ENCODE data around the gene MEIS2. TPM values are rescaled to one million over a fixed set of nuclear protein-coding genes. Genes with fewer than 3 reads are reported as not detected.
A peak's percentile ranks its signal among the peaks of the same experiment; 100 is the strongest.

The MEIS2 gene
- total and polyA plus RNA-seq, 4 donors = 40.1 to 119 (median 72.0) TPM

GRCh38 chr15:37070686-37071085, 29.7 kb downstream of the MEIS2 start:
- Histone ChIP-seq H3K27ac (ENCODE audit: low read depth, low read length) (no peak overlapping the region), H3K4me3 (ENCODE audit: low read depth, low read length) (no peak overlapping the region), H3K4me1 (ENCODE audit: control insufficient read depth, insufficient read depth, low read length) (no peaks in the 10 kb centered on the region), H3K9me3 (ENCODE audit: control insufficient read depth, insufficient read depth, low read length) (no peaks in the 10 kb centered on the region), H3K27me3 (ENCODE audit: control insufficient read depth, insufficient read depth, low read length) (no peaks in the 10 kb centered on the region), H3K36me3 (ENCODE audit: control insufficient read depth, insufficient read depth, low read length) (peaks cover 4% of the 10 kb centered on the region)
- WGBS (ENCODE audit: insufficient coverage) = no CpG with 5 or more reads among the region's 2 CpGs
- DNase-seq (ENCODE audit: low read depth in 4 of 6, low spot score in 6 of 6) = peak in 1 of 6 donors; percentile 16

GRCh38 chr15:37061996-37062395, 38.4 kb downstream of the MEIS2 start:
- no peak for DNase-seq (ENCODE audit: low read depth in 4 of 6, low spot score in 6 of 6)
- no peaks in the 10 kb centered on the region for H3K9me3 ChIP-seq (ENCODE audit: control insufficient read depth, insufficient read depth, low read length)
- peaks cover 6% of the 10 kb centered on the region for H3K27me3 ChIP-seq (ENCODE audit: control insufficient read depth, insufficient read depth, low read length)
- H3K36me3 ChIP-seq (ENCODE audit: control insufficient read depth, insufficient read depth, low read length) = peaks cover 4% of the 10 kb centered on the region
- no peak overlapping the region for H3K4me3 ChIP-seq (ENCODE audit: low read depth, low read length)
- H3K4me1 ChIP-seq (ENCODE audit: control insufficient read depth, insufficient read depth, low read length) = peaks cover 5% of the 10 kb centered on the region
- no peak overlapping the region for H3K27ac ChIP-seq (ENCODE audit: low read depth, low read length)
- WGBS (ENCODE audit: insufficient coverage) = 100% methylated on average over 1 of the region's 1 CpG

GRCh38 chr15:37059086-37059485, 41.3 kb downstream of the MEIS2 start:
- Histone ChIP-seq H3K9me3 (ENCODE audit: control insufficient read depth, insufficient read depth, low read length) (no peaks in the 10 kb centered on the region), H3K27ac (ENCODE audit: low read depth, low read length) (no peak overlapping the region), H3K4me1 (ENCODE audit: control insufficient read depth, insufficient read depth, low read length) (peaks cover 11% of the 10 kb centered on the region), H3K36me3 (ENCODE audit: control insufficient read depth, insufficient read depth, low read length) (no peaks in the 10 kb centered on the region), H3K27me3 (ENCODE audit: control insufficient read depth, insufficient read depth, low read length) (peaks cover 14% of the 10 kb centered on the region), H3K4me3 (ENCODE audit: low read depth, low read length) (no peak overlapping the region)
- DNase-seq (ENCODE audit: low read depth in 4 of 6, low spot score in 6 of 6) = no peak
- WGBS (ENCODE audit: insufficient coverage) = no CpG with 5 or more reads among the region's 2 CpGs

GRCh38 chr15:37058316-37058985, 41.9 kb downstream of the MEIS2 start:
- no peak overlapping the region for H3K4me3 ChIP-seq (ENCODE audit: low read depth, low read length)
- H3K9me3 ChIP-seq (ENCODE audit: control insufficient read depth, insufficient read depth, low read length) = no peaks in the 10 kb centered on the region
- 48% methylated on average over 5 of the region's 6 CpGs for WGBS (ENCODE audit: insufficient coverage)
- H3K36me3 ChIP-seq (ENCODE audit: control insufficient read depth, insufficient read depth, low read length) = no peaks in the 10 kb centered on the region
- no peak for DNase-seq (ENCODE audit: low read depth in 4 of 6, low spot score in 6 of 6)
- peaks cover 14% of the 10 kb centered on the region for H3K27me3 ChIP-seq (ENCODE audit: control insufficient read depth, insufficient read depth, low read length)
- H3K27ac ChIP-seq (ENCODE audit: low read depth, low read length) = peak overlapping the region; percentile 59
- H3K4me1 ChIP-seq (ENCODE audit: control insufficient read depth, insufficient read depth, low read length) = peaks cover 11% of the 10 kb centered on the region

GRCh38 chr15:37057831-37058230, 42.5 kb downstream of the MEIS2 start:
- Histone ChIP-seq H3K4me1 (ENCODE audit: control insufficient read depth, insufficient read depth, low read length) (peaks cover 11% of the 10 kb centered on the region), H3K27ac (ENCODE audit: low read depth, low read length) (peak overlapping the region; percentile 59), H3K36me3 (ENCODE audit: control insufficient read depth, insufficient read depth, low read length) (no peaks in the 10 kb centered on the region), H3K27me3 (ENCODE audit: control insufficient read depth, insufficient read depth, low read length) (peaks cover 14% of the 10 kb centered on the region), H3K9me3 (ENCODE audit: control insufficient read depth, insufficient read depth, low read length) (no peaks in the 10 kb centered on the region), H3K4me3 (ENCODE audit: low read depth, low read length) (no peak overlapping the region)
- WGBS (ENCODE audit: insufficient coverage) = 34% methylated on average over 3 of the region's 9 CpGs
- DNase-seq (ENCODE audit: low read depth in 4 of 6, low spot score in 6 of 6) = peak in 1 of 6 donors; percentile 59

GRCh38 chr15:37057256-37057655, 43.1 kb downstream of the MEIS2 start:
- no peak overlapping the region for H3K4me3 ChIP-seq (ENCODE audit: low read depth, low read length)
- peaks cover 14% of the 10 kb centered on the region for H3K27me3 ChIP-seq (ENCODE audit: control insufficient read depth, insufficient read depth, low read length)
- H3K4me1 ChIP-seq (ENCODE audit: control insufficient read depth, insufficient read depth, low read length) = peaks cover 11% of the 10 kb centered on the region
- no peaks in the 10 kb centered on the region for H3K9me3 ChIP-seq (ENCODE audit: control insufficient read depth, insufficient read depth, low read length)
- H3K36me3 ChIP-seq (ENCODE audit: control insufficient read depth, insufficient read depth, low read length) = no peaks in the 10 kb centered on the region
- peak in 2 of 6 donors; percentile 62 to 75 for DNase-seq (ENCODE audit: low read depth in 4 of 6, low spot score in 6 of 6)
- WGBS (ENCODE audit: insufficient coverage) = 30% methylated on average over 2 of the region's 7 CpGs
- peak overlapping the region; percentile 59 for H3K27ac ChIP-seq (ENCODE audit: low read depth, low read length)

- H3K36me3 ChIP-seq (ENCODE audit: control insufficient read depth, insufficient read depth, low read length) = no peaks in the 10 kb centered on the region
- no peaks in the 10 kb centered on the region for H3K9me3 ChIP-seq (ENCODE audit: control insufficient read depth, insufficient read depth, low read length)
- DNase-seq (ENCODE audit: low read depth in 4 of 6, low spot score in 6 of 6) = peak in 2 of 6 donors; percentile 76 to 83
- no peak overlapping the region for H3K4me3 ChIP-seq (ENCODE audit: low read depth, low read length)
- H3K27ac ChIP-seq (ENCODE audit: low read depth, low read length) = peak overlapping the region; percentile 59
- peaks cover 14% of the 10 kb centered on the region for H3K27me3 ChIP-seq (ENCODE audit: control insufficient read depth, insufficient read depth, low read length)
- peaks cover 11% of the 10 kb centered on the region for H3K4me1 ChIP-seq (ENCODE audit: control insufficient read depth, insufficient read depth, low read length)
- WGBS (ENCODE audit: insufficient coverage) = 28% methylated on average over 17 of the region's 21 CpGs
Measured at GRCh38 chr15:37056177-37057121, 43.9 kb downstream of the MEIS2 start.

- peak overlapping the region; percentile 40 for H3K27ac ChIP-seq (ENCODE audit: low read depth, low read length)
- peaks cover 14% of the 10 kb centered on the region for H3K27me3 ChIP-seq (ENCODE audit: control insufficient read depth, insufficient read depth, low read length)
- 52% methylated on average over 2 of the region's 8 CpGs for WGBS (ENCODE audit: insufficient coverage)
- H3K9me3 ChIP-seq (ENCODE audit: control insufficient read depth, insufficient read depth, low read length) = no peaks in the 10 kb centered on the region
- peak in 1 of 6 donors; percentile 27 for DNase-seq (ENCODE audit: low read depth in 4 of 6, low spot score in 6 of 6)
- H3K36me3 ChIP-seq (ENCODE audit: control insufficient read depth, insufficient read depth, low read length) = no peaks in the 10 kb centered on the region
- peaks cover 11% of the 10 kb centered on the region for H3K4me1 ChIP-seq (ENCODE audit: control insufficient read depth, insufficient read depth, low read length)
- H3K4me3 ChIP-seq (ENCODE audit: low read depth, low read length) = no peak overlapping the region
Measured at GRCh38 chr15:37055481-37055880, 44.9 kb downstream of the MEIS2 start.

GRCh38 chr15:37054336-37054735, 46.0 kb downstream of the MEIS2 start:
- H3K27ac ChIP-seq (ENCODE audit: low read depth, low read length) = no peak overlapping the region
- H3K27me3 ChIP-seq (ENCODE audit: control insufficient read depth, insufficient read depth, low read length) = peaks cover 14% of the 10 kb centered on the region
- H3K9me3 ChIP-seq (ENCODE audit: control insufficient read depth, insufficient read depth, low read length) = no peaks in the 10 kb centered on the region
- no peak overlapping the region for H3K4me3 ChIP-seq (ENCODE audit: low read depth, low read length)
- no peak for DNase-seq (ENCODE audit: low read depth in 4 of 6, low spot score in 6 of 6)
- no peaks in the 10 kb centered on the region for H3K36me3 ChIP-seq (ENCODE audit: control insufficient read depth, insufficient read depth, low read length)
- peaks cover 11% of the 10 kb centered on the region for H3K4me1 ChIP-seq (ENCODE audit: control insufficient read depth, insufficient read depth, low read length)
- 91% methylated on average over 6 of the region's 7 CpGs for WGBS (ENCODE audit: insufficient coverage)
